HG03558 (cell line): ENCODE data around the gene XKR8.
"Not testable (repeated sequence)": the region's sequence is repeated elsewhere in the genome, so short reads cannot be mapped to it uniquely, and the experiment has no call there.

Source experiments
- ATAC-seq: cut with Tn5 transposase; IDR thresholded peaks from one replicate; pipeline ENCODE4 v1.9.1; 2021; ENCODE audit warnings: moderate number of reproducible peaks; ENCODE audit not compliant: unreplicated experiment; ENCODE audit errors: extremely low read depth

XKR8 gene

GRCh38 chr1:27980216-27980845 is 20.6 kb downstream of the XKR8 start:
- ATAC-seq = no peak

- no peak for ATAC-seq
Observed at GRCh38 chr1:27981145-27981544, 21.4 kb downstream of the XKR8 start.

GRCh38 chr1:27990920-27991537 is 31.3 kb downstream of the XKR8 start:
- ATAC-seq = no peak

GRCh38 chr1:27992276-27992675 is 32.5 kb downstream of the XKR8 start:
- ATAC-seq = no peak

- ATAC-seq = no peak
Observed at GRCh38 chr1:27993241-27993640, 33.5 kb downstream of the XKR8 start.

GRCh38 chr1:27994060-27994459 is 34.3 kb downstream of the XKR8 start:
- no peak for ATAC-seq

- ATAC-seq = not testable (repeated sequence)
Observed at GRCh38 chr1:27994526-27994925, 34.8 kb downstream of the XKR8 start.

- no peak for ATAC-seq
Observed at GRCh38 chr1:27999055-27999454, 39.3 kb downstream of the XKR8 start.

- ATAC-seq = no peak
Observed at GRCh38 chr1:28002600-28002999, 42.8 kb downstream of the XKR8 start.

GRCh38 chr1:28003117-28003516 is 43.3 kb downstream of the XKR8 start:
- not testable (repeated sequence) for ATAC-seq

GRCh38 chr1:28010969-28011368 is 51.2 kb downstream of the XKR8 start:
- no peak for ATAC-seq
